IPS-18c (cell line): ENCODE results near the gene FXYD1.

ENCODE experiments used
- H3K4me3 ChIP-seq: 2 replicates; pipeline ENCODE4 v1.7.0; 2013; ENCODE audit warnings: low read depth, mild to moderate bottlenecking, low read length, moderate library complexity; ENCODE audit not compliant: insufficient read depth
- H3K9me3 ChIP-seq: one replicate; pipeline ENCODE4 v1.6.1; 2013; ENCODE audit warnings: mild to moderate bottlenecking, low read length, moderate library complexity; ENCODE audit not compliant: control insufficient read depth, insufficient read depth

Gene FXYD1

DNA sequence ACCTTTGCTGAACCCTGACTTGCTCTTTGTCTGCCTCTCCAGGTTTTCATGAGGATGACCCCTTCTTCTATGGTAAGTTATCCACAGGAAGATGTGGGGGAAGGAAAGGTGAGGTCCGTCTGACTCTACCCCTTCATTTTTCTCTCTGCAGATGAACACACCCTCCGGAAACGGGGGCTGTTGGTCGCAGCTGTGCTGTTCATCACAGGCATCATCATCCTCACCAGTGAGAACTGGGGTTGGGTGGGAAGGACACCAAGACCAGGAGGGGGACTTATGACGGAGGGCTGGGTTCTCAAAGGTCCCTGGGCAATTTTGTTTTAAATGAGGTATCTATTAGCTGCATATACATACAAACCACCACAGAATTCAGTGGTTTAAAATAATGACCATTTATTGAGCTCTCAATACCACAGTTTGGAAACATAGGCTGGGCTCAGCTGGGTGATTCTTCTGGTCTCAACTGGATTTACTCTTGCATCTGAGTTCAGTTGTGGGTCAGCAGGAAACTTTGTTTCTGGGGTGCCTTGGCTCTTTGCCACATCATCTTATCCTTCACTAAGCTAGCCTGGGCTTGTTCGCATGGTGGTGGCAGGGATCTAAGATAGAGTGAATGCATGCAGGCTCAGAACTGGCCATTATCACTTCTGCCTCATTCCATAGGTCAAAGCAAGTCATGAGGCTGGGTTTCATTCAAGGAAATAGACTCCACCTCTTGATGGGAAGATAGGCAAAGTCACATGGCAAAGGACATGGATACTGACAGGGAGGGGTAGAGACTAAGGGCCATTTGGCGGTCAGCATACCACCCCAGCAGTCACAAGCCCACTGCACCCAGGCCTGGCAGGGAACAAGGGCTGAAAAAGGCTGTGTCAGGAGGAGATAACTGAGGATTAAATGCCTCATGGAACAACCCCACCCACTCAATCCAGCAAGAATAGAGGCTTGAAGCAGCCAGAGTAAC lies 27.8 kb downstream of the FXYD1 start:
- Histone ChIP-seq H3K9me3 (no peaks in the 10 kb centered on the region), H3K4me3 (no peak overlapping the region)

DNA sequence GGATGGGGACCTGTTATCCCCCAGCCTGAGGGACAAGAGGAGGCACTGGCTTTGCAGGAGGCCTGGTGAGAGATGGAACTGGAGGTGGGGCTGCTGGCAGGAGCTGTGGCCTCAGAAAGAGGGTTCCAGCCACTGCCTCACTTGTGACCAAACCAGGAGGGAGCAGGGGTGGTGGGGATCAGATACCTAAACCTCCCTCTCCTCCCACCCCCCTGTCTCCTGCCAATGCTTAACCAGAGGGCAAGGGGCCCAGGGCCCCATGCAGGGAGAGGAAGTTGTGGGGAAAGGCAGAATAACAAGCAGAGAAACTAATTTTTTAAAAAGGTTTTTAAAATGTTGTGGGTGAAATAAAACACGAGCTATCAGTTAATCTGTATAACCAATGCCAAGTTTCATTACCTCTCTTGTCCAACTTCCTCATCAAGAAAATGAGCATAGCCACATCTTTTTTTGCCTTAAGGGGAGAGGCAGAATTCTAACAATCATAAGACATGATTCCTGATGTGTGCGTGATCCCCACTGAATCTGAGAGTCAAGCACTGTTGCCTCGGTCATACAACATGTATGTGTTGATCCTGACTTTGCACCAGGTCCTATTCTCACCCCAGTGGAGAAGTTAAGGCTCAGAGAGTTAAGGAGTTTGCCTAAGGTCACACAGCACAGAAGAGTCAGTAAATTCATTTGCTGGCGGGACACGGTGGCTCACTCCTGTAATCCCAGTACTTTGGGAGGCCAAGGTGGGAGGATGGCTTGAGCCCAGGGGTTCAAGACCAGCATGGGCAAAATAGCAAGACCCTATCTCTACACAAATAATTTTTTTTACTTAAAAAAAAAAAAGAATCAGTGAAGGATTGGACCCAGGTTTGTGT lies 28.9 kb downstream of the FXYD1 start:
- Histone ChIP-seq H3K4me3 (no peak overlapping the region), H3K9me3 (no peaks in the 10 kb centered on the region)

DNA sequence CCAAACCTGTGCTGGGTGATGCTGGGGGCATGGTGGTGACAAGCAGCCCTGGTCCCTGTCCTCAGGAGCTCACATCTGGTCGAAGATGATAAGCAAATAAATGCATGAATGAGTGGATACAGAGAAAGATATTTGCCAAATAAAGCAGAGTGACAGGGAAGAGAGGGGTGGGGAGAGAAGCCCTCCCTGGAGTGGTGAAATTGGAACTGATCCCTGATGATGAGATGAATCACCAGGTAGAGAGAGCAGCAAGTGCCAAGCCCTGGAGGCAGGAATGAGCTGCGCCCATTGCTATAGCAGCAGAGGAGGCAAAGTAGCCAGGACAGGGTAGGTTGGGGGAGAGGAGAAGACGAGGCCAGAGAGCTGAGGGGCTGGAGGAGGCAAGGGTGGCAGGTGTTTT lies 29.6 kb downstream of the FXYD1 start:
- Histone ChIP-seq H3K4me3 (no peak overlapping the region), H3K9me3 (no peaks in the 10 kb centered on the region)

- H3K9me3 ChIP-seq = no peaks in the 10 kb centered on the region
- H3K4me3 ChIP-seq = no peak overlapping the region
Observed at GRCh38 chr19:35169221-35169995, 30.8 kb downstream of the FXYD1 start.

- Histone ChIP-seq H3K4me3 (no peak overlapping the region), H3K9me3 (no peaks in the 10 kb centered on the region)
Observed at GRCh38 chr19:35170359-35171061, 31.9 kb downstream of the FXYD1 start.

GRCh38 chr19:35171730-35172129 lies 33.1 kb downstream of the FXYD1 start:
- H3K4me3 ChIP-seq = no peak overlapping the region
- no peaks in the 10 kb centered on the region for H3K9me3 ChIP-seq

DNA sequence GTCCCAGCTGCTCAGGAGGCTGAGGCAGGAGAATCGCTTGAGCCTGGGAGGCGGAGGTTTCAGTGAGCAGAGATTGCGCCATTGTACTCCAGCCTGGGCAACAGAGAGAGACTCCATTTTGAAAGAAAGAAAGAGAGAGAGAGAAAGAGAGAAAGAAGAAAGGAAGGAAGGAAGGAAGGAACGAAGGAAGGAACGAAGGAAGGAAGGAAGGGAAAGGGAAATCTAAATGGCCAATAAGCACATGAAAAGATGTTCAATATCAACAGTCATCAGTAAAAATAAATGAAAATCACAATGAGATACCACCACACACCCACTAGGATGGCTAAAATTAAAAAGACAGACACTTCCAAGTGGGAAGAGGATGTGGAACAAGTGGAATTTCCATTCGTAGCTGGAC lies 35.6 kb downstream of the FXYD1 start:
- no peak overlapping the region for H3K4me3 ChIP-seq
- no peaks in the 10 kb centered on the region for H3K9me3 ChIP-seq

- Histone ChIP-seq H3K4me3 (no peak overlapping the region), H3K9me3 (no peaks in the 10 kb centered on the region)
Observed at GRCh38 chr19:35176181-35176570, 37.6 kb downstream of the FXYD1 start.

GRCh38 chr19:35177377-35178274 lies 39.0 kb downstream of the FXYD1 start:
- Histone ChIP-seq H3K4me3 (no peak overlapping the region), H3K9me3 (no peaks in the 10 kb centered on the region)

DNA sequence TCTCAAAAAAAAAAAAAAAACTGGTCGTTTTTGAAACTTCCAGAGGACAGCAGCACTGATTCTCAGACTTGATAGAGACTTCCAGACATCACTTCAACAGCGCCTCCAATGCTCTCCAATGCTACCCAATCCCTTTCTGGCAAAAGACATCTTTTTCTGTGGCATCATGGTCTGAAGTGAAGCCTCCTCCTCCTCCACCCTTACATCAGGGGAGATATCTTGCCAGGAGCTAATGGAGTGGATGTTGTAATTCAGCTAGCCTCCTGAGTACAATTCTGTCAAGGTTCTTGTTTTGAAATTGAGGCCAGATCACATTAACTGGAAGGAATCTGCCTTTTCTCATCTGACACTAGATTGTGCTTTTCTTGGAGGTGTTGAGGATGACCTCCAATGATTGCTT lies 40.1 kb downstream of the FXYD1 start:
- no peak overlapping the region for H3K4me3 ChIP-seq
- no peaks in the 10 kb centered on the region for H3K9me3 ChIP-seq

- no peak overlapping the region for H3K4me3 ChIP-seq
Observed at GRCh38 chr19:35179830-35180229, 41.2 kb downstream of the FXYD1 start.

DNA sequence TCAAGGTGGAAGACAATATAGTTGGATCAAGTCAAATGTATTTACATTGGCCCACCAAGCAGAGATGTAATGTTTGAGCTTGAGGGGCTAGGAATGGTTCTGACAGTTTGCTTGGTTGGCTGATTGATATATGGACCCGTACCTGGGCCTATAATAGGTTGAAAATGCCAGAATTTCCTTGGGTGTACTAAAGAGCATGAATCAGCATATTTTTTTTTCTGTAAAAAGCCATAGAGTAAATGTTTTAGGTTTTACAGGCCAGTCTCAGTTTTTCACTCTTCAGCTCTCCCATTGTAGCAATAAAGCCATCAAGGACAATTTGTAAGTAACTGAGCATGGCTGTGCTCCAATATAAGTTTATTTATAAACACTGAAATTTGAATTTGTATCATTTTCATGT lies 42.8 kb downstream of the FXYD1 start:
- no peaks in the 10 kb centered on the region for H3K9me3 ChIP-seq
- no peak overlapping the region for H3K4me3 ChIP-seq

More at GRCh38 chr19:35179830-35180229, 41.2 kb downstream of the FXYD1 start:
- no peaks in the 10 kb centered on the region for H3K9me3 ChIP-seq

GRCh38 chr19:35184267-35184666 lies 45.6 kb downstream of the FXYD1 start:
- Histone ChIP-seq H3K9me3 (no peaks in the 10 kb centered on the region), H3K4me3 (no peak overlapping the region)

DNA sequence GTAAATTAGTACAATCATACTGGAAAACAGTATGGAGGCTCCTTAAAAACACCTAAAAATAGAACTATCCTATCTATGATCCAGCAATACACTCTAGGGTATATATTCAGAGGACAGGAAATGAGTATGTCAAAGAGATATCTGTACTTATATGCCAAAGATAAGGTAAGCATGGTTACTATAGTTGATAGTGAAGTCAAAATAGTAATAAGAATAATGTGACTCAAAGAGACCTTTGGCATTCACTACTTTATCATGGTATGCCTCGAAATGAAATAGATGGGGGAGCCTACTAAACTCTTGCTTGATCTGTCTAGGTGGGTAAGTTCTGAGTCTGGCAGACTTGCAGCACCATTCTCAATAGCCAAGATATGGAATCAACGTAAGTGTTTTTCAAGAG lies 46.3 kb downstream of the FXYD1 start:
- no peak overlapping the region for H3K4me3 ChIP-seq
- no peaks in the 10 kb centered on the region for H3K9me3 ChIP-seq
